Esophagus (tissue), 2 donors: Measurements from ENCODE around the gene ATP13A4. TPM values are rescaled to one million over a fixed set of nuclear protein-coding genes. Genes with fewer than 3 reads are reported as not detected.

ENCODE experiments used
- polyA plus RNA-seq, 2 donors: library from polyadenylated mRNA; stranded (reverse); fragments of 200-250 nt; gene quantifications; one replicate each; pipeline ENCODE4 v1.2.3, GENCODE V29; 2013
- donor health status: healthy with polysubstance abuse.
- donor health status: Bipolar disorder and iron deficiency.

Gene ATP13A4
- polyA plus RNA-seq, 2 donors, result 24.9 to 28.4 TPM

Other genes with a start within 250 kb of the ATP13A4 start
- gene ATP13A5, start 176.1 kb downstream of the ATP13A4 start, polyA plus RNA-seq, result under 1 TPM; 0.26 TPM
- 10 to 100 TPM in 1 of 2 donors, 1 to 10 TPM in 1; 9.2 to 20.5 TPM for gene OPA1, start 38.3 kb upstream of the ATP13A4 start, polyA plus RNA-seq